HG02798 (cell line): ENCODE results near the gene GRM7.

Experiments used
- ATAC-seq: cut with Tn5 transposase; IDR thresholded peaks from one replicate; pipeline ENCODE4 v1.9.1; 2021; ENCODE audit warnings: mild to moderate bottlenecking; ENCODE audit not compliant: unreplicated experiment, poor library complexity

The GRM7 gene

DNA sequence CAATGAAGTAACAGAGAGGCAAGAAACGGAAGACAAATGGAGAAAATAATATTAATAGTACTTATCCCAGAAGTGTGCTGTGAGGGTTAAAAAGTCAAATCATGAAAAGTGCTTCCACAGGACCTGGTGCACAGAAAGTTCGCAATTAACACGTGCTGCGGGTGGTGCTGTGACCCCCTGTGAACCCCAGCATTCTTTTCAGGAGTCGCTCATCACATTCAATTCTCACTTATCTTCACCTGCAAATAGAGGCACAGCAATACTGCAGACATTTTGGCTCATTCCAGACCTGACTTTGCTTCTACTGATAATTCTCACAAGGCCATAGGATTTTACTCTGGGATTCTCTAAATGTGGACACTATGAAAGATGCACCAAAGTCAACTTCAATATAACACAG lies 584.4 kb downstream of the GRM7 start:
- ATAC-seq: no peak

DNA sequence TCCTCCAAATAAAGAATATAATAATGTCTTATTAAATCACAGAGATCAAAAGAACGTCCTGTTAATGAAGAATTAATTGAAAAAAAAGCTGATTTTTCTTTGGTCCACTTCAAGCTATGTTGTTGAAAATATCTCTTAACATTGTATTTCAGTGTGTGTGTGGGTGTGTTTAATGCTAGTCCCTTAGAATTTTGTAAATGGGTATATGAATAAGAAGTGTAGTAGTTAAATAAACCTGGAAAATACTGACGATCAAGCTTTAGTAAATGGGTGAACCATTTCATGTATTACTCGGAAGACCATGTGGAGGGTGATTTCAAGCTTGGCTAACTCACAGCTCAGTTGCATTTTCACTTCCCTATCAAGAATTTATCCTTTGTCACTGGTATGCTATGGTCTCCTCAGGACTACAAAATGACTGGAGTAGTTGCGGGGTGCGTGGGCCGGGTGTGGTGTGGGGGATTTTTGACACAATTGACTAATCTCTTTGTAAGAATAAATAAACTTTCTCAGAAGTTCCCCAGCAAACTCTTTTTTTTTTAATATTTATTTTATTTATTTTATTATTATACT lies 586.4 kb downstream of the GRM7 start:
- ATAC-seq: peak; percentile 96

DNA sequence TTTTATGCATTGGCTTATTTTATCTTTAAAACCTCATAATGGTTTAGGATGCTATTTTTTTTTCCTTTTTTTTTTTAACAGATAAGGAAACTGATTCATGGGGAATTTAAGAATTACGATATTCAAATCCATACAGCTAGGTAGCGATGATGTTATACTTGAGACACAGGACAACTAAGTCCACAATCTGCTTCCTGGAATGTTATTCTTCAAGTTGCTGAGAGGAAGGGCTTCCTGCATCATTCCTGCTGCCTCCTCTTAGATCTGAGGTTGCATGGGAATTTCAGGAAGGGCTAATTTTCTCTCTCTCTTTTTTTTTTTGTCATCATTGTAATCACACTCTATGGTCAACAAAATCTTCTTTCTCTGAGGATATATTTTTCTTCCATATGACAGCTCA lies 595.5 kb downstream of the GRM7 start:
- no peak for ATAC-seq

DNA sequence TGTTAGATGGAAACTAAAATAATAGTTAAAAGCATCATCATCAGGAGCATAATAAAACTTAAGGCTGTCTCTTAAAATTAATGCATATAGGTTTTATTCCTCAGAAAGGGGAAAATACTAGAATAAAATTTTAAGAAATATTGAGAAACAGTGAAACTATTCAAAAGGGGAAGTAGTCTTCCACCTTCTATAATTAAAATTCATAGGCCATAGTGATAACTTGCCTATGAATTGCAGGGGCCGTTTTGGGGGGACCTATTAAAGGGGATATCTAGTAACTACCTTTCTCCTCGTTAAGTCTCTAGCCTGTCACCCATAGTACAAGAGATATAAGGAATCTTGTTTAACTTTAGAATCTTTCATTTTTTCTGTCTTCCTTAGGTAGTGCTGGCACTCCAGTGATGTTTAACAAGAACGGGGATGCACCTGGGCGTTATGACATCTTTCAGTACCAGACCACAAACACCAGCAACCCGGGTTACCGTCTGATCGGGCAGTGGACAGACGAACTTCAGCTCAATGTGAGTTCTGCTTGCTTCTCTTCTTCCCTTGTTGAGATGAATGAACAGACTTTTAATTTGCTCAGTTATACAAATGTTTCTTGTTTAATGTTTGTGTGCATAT lies 600.4 kb downstream of the GRM7 start:
- ATAC-seq: peak; percentile 96

DNA sequence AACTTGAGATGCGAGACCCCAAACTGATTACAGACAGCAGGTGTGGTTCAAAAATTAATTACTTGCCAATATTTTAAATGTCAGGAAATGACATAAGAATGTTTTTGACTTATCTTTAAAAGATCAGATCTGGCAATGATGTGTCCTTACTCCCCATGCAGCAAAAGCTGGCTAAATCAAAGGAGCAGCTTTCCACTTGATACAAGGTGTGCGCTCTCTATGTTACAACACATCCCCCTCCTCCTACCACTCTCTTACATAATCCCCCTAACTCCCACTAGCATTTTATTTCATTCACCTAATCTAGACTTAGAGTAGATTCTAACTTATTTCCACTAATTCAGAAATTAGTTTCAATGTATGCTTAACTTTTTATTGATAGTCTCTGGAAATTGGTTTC lies 609.0 kb downstream of the GRM7 start:
- ATAC-seq: no peak

DNA sequence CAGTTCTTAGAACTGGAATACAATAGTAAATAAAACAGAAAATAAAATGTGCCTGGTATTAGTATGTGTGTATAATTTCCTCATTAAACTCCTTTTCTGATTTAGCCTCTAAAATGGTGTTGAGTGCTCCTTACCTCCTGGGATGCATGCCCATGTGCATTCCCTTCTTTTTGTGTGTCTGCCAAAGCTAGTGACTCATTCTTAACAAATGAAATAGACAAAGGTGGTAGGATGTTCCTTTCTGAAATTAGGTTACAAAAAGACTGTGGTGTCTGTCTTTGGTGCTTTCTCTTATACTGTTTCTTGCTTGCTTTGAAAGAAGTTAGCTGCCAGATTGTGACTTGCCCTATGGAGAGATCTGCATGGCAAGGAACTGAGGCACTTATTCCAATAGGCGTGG lies 623.7 kb downstream of the GRM7 start:
- no peak for ATAC-seq

DNA sequence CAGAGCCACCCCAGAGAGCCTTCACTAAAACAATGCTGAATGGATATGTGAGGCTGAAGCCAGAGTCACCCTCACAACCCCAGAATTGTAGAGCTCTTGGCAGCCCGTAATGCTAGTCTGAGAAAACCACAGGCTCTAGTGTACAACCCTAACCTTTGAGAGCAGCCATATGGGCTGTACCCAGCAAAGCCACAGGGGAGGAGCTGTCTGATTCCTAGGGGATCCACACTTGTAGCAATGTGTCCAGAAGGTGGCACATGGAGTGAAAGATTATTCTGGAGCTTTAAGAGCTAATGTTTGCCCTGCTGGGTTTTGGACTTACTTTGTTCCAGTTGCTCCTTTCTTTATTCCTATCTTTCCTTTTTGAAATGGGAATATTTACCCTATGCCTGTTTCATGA lies 626.8 kb downstream of the GRM7 start:
- no peak for ATAC-seq

DNA sequence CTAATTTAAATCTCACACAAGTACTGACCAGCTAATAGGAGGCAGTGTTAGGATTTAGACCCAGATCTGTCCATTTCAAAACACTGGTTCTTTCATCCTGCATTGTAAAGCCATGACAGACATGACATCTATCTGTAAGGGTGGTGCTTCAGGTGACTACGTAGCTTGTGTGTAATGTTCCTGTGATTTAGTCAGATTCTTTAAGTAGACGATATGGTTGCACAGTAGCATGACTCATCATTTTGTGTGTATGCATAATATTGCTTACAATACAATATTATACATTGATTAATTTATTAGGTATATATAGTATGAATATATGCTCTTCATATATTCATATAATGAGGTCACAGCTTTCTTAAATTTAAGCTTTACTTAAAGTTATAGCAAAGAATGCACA lies 628.5 kb downstream of the GRM7 start:
- no peak for ATAC-seq

DNA sequence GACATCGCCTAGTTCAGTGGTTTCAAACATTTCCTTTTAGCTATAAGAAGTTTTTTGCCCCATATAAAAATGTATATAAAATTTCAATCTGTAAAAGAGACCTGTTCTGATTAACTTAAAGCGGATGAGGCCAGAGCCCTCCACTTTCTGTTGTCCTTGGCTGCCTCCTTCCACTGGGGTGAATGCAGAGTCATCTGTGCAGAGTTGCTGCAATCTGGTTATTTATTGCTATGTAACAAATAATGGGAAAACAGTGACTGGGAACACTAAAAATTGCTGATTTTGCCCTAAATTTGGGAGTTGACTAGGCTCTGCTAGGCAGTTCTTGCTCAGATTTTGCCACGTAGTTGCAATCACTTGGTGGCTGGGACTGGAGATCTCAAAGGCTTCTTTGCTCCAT lies 637.8 kb downstream of the GRM7 start:
- no peak for ATAC-seq

DNA sequence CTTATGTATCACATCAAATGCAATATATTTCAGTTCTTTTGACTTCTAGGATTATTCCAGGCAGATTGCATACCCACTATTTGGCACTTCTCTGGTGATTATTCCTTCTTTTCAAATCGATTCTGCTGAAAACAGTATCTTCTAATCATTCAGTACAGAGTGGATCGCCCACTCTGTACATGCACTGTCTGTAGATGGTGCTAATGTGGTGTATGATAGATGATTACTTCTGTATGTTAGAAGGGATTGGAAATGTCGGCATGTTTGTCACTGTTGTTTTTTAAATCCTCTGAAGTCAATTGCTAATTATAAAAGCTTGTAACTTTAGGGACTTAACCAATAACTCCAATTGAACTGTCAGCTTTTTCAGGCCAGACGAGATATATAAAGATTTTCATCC lies 642.5 kb downstream of the GRM7 start:
- no peak for ATAC-seq

DNA sequence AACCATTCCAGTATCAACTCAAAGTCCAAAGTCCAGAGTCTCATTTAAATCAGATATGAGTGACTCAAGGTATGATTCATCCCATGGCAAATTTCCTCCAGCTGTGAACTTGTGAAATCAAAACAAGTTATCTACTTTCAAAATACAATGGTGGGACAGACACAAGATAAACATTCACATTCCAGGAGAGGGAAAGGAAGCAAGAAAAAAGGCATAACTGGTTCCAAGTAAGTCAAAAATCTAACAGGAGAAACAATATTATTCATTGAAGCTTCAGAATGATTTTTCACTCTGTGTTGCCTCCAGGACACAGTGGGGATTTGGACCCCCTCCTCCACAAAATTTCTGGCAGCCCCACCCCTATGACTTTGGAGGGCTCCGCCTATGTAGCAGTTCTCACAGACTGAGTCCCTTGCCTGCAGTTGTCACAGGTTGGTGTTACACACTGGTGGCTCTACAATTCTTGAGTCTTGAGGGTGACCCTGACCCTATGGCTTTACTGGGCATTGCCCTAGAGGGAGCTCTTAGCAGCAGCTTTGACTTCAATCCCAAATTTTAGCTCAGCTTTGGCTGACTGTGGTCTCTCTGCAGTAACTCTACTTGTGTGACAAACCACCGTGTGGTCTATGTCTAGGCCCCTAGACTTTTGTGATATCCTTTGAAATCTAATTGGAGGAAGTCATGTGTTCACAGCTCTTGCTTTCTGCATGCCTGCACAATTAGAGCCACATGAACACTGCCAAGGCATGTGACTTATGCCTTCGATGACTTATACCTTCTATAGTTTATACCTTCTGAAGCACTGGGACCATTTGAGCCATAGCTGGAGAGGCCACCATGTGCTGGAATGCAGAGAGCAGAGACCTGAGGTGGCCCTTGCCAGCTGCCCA lies 644.2 kb downstream of the GRM7 start:
- no peak for ATAC-seq

DNA sequence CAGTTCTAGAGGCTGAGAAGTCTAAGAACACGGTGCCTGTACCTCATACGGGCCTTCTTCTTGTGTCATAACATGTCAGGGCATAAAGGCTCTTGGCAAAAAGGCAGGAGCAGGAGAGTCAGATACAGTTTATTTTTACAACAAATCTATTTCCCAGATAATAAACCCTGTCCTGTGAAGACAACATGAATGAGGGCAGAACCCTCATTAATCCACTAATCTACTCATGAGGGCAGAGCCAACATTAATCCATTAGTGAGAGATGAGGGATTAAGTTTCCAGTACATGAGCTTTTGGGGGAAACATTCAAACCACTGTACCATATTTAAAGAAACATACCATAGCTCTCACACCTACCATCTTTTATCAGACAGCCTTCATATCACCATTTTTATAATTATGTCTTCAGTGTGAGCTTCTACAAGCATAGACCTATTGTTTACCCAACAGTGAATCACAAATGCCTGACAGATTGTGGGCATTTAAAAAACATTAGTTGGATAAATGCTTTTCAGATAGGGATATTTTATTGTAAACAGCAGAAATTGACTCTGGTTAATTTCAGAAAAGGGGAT lies 645.8 kb downstream of the GRM7 start:
- no peak for ATAC-seq

DNA sequence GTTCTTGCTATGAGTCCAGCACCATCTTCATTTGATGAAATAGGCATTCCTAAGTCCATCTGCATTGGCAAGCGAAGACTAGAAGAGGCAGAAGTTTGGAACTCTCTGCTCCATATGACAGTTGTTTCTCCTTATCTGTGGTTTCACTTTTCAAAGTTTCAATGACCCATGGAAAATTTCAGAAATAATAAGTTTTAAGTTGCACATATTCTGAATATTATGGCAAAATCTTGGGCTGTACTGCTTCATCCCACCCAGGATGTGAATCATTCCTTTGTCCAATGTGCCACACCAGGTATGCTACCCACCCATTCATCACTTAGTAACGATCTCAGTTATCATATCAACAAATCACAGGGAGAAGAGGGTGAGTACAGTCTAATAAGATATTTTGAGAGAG lies 647.9 kb downstream of the GRM7 start:
- no peak for ATAC-seq

DNA sequence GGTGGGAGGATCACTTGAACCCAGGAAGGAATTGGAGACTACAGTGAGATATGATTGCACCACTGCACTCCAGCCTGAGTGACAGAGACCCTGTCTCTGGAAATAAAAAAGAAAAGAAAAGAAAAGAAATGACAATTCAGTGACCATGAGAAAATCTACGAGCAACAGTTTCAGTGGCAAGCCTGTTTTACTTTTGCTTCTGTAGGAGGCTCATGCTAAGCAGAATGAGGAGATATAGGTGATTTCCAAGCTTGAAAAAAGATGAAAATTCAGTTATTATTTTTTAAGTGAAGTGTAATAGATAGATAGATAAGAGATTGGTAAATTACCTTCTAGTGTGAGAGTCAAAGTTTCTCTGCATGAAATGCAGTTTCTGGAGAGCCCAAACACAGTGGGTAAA lies 651.1 kb downstream of the GRM7 start:
- peak; percentile 32 for ATAC-seq

DNA sequence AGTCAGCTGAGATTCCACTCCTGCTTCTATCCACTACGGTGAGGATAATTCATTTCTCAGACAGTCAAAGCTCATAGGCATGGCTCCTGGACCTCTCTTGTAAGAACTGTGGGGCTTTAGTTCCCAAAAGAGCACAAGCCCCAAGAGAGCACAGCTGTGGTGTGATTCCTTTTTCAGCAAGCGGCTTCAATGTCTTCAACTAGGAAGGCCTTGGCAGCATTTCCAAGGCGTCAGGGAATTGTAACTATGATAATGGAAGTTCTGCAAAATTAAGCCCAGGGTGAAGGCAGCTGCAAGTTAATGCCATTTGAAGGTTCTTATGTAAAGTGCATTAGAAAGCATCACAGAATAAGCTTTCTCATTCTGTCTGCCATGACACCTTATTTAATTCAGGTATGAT lies 657.1 kb downstream of the GRM7 start:
- ATAC-seq: no peak

DNA sequence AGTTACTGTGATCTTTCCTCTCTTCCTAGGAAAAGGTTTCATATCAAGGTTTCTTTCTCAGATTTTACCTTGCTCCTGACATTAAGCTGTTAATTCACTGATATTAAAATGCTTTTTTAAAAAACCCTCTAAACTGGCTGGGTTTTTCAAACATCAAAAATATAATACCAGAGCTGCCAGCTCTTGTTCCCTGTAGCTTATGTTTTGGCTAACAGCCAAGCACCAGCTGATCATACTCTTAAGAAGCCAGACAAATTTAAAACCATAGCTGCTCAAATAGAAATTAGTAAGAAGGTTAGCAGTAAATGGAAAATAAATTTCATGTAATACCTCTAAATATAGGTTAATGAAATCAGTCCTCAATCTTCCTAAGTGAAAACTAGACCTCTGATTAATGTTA lies 657.5 kb downstream of the GRM7 start:
- ATAC-seq: no peak

DNA sequence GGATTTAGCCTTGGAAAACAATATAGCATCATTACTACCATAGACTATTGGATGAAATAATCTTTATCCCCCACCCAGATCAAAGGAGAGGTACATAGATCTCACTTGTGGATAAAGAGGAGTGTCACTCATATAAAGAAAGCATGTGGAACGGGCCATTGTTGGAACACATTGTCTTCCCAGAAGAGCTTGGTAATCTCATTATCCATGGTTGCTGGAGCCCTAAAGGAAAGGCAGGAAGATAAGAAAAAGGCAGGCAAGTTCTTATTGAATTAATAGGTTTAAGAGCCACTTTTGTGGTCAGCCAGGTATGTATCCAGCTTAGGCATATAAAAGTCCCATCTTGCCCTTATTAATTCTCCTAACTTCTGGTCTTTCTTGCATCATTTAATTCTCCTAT lies 659.1 kb downstream of the GRM7 start:
- no peak for ATAC-seq

DNA sequence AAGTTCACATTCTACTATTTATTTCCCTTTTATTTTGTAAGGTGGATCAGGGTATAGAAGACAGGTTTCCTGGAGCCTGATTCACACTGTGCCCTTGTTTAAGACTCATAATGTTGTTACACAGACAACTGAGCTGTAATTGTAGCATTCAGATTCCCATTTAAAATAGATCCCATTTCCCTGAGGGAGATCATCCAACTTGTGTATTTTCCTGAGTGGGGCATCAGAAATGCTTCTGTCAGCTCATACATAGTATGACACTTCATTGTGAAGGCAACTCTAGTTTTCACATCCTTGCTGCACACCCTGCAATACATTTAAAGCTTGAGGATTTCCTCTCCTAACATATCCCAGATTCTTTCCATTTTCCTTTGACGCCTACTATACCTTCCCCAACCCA lies 659.7 kb downstream of the GRM7 start:
- no peak for ATAC-seq

DNA sequence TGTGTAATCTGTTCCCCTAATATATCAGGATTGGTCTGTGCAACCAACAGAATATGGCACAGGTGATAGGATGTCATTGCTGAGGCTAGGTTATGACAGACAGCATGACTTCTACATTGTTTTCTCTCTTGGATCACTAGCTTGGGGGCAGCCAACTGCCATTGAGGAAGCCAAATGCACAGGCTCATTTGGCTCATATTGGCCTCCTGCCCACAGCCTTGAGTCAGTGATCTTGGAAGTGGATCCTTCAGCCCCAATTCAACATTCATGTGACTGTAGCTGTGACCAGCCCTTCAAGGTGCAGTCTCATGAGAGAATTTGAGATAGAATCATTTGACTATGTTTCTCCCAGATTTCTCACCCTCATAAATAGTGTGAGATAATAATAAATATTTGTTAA lies 675.6 kb downstream of the GRM7 start:
- no peak for ATAC-seq

DNA sequence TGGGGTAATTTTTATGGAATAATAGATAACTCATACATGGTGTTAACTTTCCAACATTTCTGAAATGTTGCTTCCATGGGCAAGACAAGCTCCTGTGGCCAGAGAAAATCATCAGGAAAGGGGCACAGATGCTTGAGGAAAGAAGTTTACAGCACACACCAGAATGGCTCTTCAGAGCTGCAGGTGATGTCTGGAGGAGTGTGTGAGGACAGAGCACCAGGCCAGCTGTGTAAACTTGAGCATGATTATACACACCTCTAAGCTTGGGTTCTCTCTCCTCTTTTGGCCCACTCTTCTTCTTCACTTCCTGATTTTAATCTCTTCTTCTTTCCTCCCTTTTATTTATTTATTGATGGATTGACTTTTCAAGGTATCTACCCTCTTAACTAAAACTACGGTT lies 676.0 kb downstream of the GRM7 start:
- no peak for ATAC-seq

DNA sequence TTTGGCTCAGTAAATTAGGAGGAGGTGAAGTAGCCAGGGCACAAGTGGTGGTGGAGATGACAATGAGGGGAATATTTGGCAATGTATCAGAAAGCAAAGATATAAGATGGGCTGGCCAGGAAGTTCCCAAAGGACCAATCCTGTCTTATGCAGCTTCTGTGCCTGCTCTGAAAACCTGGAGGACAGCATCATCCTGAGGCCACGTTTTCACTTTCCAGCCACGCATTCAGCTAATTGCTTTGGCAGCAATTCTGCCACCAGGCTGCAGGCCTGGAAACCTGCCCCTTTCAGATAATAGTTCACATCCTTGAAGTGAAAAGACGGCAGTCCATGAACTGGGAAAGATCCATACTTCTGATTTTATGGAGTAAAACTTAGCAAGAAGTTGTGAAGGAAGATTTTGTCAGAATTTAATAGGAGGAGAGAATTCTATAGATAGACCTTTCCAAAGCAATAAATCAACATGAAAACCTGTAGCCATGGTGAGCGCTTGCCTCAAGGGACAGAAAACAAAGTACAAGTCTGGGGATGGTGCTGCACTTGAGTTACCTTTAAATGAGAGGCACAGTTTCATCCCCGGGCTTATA lies 682.5 kb downstream of the GRM7 start:
- no peak for ATAC-seq
